Measurements from ENCODE around the gene JSRP1. TPM values are rescaled to one million over a fixed set of nuclear protein-coding genes. Genes with fewer than 3 reads are reported as not detected.

Gene JSRP1
- total RNA-seq, 1 donor from 2014 or later, result 0.36 TPM

- H3K4me1 ChIP-seq, result peaks cover 59% of the 10 kb centered on the region
- no peaks in the 10 kb centered on the region for H3K9me3 ChIP-seq (replicated peaks)
- H3K27ac ChIP-seq (replicated peaks), result no peak overlapping the region
- intact Hi-C loops (cut with micrococcal nuclease), result no loop called here
- no peak overlapping the region for H3K4me3 ChIP-seq
- no peak for DNase-seq
- H3K36me3 ChIP-seq, result peaks cover 54% of the 10 kb centered on the region
- TF ChIP-seq CTCF (IDR thresholded peaks at IDR 0.05; ENCODE audit: borderline replicate concordance), result no peak
- peaks cover 6% of the 10 kb centered on the region for H3K27me3 ChIP-seq (ENCODE audit: low read depth)
Observed at GRCh38 chr19:2244486-2244885, 11.7 kb downstream of the JSRP1 start.

- H3K4me1 ChIP-seq, result peaks cover 63% of the 10 kb centered on the region
- intact Hi-C loops (cut with micrococcal nuclease), result no loop called here
Observed at GRCh38 chr19:2244125-2244411, 12.1 kb downstream of the JSRP1 start.

GRCh38 chr19:2243274-2244124 lies 12.7 kb downstream of the JSRP1 start:
- intact Hi-C loops (cut with micrococcal nuclease), result no loop called here
- no peak overlapping the region for H3K4me3 ChIP-seq
- no peaks in the 10 kb centered on the region for H3K9me3 ChIP-seq (replicated peaks)
- peaks cover 69% of the 10 kb centered on the region for H3K4me1 ChIP-seq
- DNase-seq, result no peak
- no peak for TF ChIP-seq CTCF (IDR thresholded peaks at IDR 0.05; ENCODE audit: borderline replicate concordance)
- peaks cover 54% of the 10 kb centered on the region for H3K36me3 ChIP-seq
- H3K27me3 ChIP-seq (ENCODE audit: low read depth), result no peaks in the 10 kb centered on the region
- H3K27ac ChIP-seq (replicated peaks), result no peak overlapping the region

More at GRCh38 chr19:2244125-2244411, 12.1 kb downstream of the JSRP1 start:
- peaks cover 54% of the 10 kb centered on the region for H3K36me3 ChIP-seq
- no peak overlapping the region for H3K4me3 ChIP-seq
- no peaks in the 10 kb centered on the region for H3K9me3 ChIP-seq (replicated peaks)
- no peak for DNase-seq
- no peak for TF ChIP-seq CTCF (IDR thresholded peaks at IDR 0.05; ENCODE audit: borderline replicate concordance)
- H3K27me3 ChIP-seq (ENCODE audit: low read depth), result peaks cover 2% of the 10 kb centered on the region
- H3K27ac ChIP-seq (replicated peaks), result no peak overlapping the region

GRCh38 chr19:2242816-2243215 lies 13.4 kb downstream of the JSRP1 start:
- Histone ChIP-seq H3K27me3 (ENCODE audit: low read depth) (no peaks in the 10 kb centered on the region), H3K36me3 (peaks cover 50% of the 10 kb centered on the region), H3K4me3 (no peak overlapping the region), H3K4me1 (peaks cover 76% of the 10 kb centered on the region), H3K9me3 (replicated peaks) (no peaks in the 10 kb centered on the region), H3K27ac (replicated peaks) (no peak overlapping the region)
- no peak for DNase-seq
- intact Hi-C loops (cut with micrococcal nuclease), result no loop called here
- no peak for TF ChIP-seq CTCF (IDR thresholded peaks at IDR 0.05; ENCODE audit: borderline replicate concordance)

GRCh38 chr19:2242092-2242537 lies 14.1 kb downstream of the JSRP1 start:
- H3K27me3 ChIP-seq (ENCODE audit: low read depth), result no peaks in the 10 kb centered on the region
- no peaks in the 10 kb centered on the region for H3K9me3 ChIP-seq (replicated peaks)
- H3K36me3 ChIP-seq, result peaks cover 43% of the 10 kb centered on the region
- no peak overlapping the region for H3K4me3 ChIP-seq
- no peak for DNase-seq
- TF ChIP-seq CTCF (IDR thresholded peaks at IDR 0.05; ENCODE audit: borderline replicate concordance), result no peak
- peaks cover 78% of the 10 kb centered on the region for H3K4me1 ChIP-seq
- intact Hi-C loops (cut with micrococcal nuclease), result no loop called here
- H3K27ac ChIP-seq (replicated peaks), result no peak overlapping the region
